Mucosa of descending colon (tissue), 3 donors: ENCODE results near the gene TMEM178A. TPM values are rescaled to one million over a fixed set of nuclear protein-coding genes. Genes with fewer than 3 reads are reported as not detected.

Experiments used
- ATAC-seq: fragments of 200-7000 bp; cut with Tn5 transposase; one replicate; pipeline ENCODE4 v1.9.1; 2020; ENCODE audit warnings: mild to moderate bottlenecking, moderate library complexity
- DNase-seq, 3 donors: peaks; one replicate each; pipeline ENCODE4 v3.0.0-alpha.2; 2020
- H3K36me3 ChIP-seq: fragments of 200-600 bp; one replicate; pipeline ENCODE4 v1.8.0; 2021; ENCODE audit warnings: low read depth, mild to moderate bottlenecking
- H3K4me1 ChIP-seq: fragments of 200-600 bp; one replicate; pipeline ENCODE4 v1.8.0; 2021; ENCODE audit warnings: low read depth, mild to moderate bottlenecking
- H3K4me3 ChIP-seq: fragments of 200-600 bp; one replicate; pipeline ENCODE4 v1.8.0; 2021; ENCODE audit warnings: mild to moderate bottlenecking
- H3K9me3 ChIP-seq: fragments of 200-600 bp; one replicate; pipeline ENCODE4 v1.8.0; 2021; ENCODE audit warnings: mild to moderate bottlenecking
- CTCF ChIP-seq: fragments of 200-600 bp; IDR thresholded peaks from one replicate; pipeline ENCODE4 v1.8.0; 2022; ENCODE audit warnings: antibody characterized with exemption, mild to moderate bottlenecking
- intact Hi-C, 2 donors: fragments of 100-400 bp; cut with DNase I in 1 of 2; cut with micrococcal nuclease in 1 of 2; formaldehyde crosslinking; loops; one replicate each; pipeline versions ENCODE4 v1.11.0 to v1.11.1; 2022; cut with DNase I, micrococcal nuclease
- total RNA-seq, 3 donors: library from RNA; stranded (reverse); fragmentation: NEBNext Ultra II Directional in 2 of 3; extraction: Animal tissue kit (Norgen Biotek cat#: 25700) in 2 of 3; gene quantifications; one replicate each; pipeline versions ENCODE4 v1.2.1 to v1.2.4, GENCODE V29; 2021 to 2023
- donor health status: DM: no; HTN: no; CAD: no; lungs with moderate emphysema.
- donor health status: DM: no; HTN: no; CAD: no.
- donor health status: DM: no; HTN: yes; CAD: no.

The TMEM178A gene
- total RNA-seq, 3 donors from 2014 or later: 1.0 to 3.9 (median 1.2) TPM

- H3K4me1 ChIP-seq: no peaks in the 10 kb centered on the region
- intact Hi-C loops: no loop called here
- ATAC-seq: no peak
- no peaks in the 10 kb centered on the region for H3K9me3 ChIP-seq
- DNase-seq: no peak
- H3K36me3 ChIP-seq: no peaks in the 10 kb centered on the region
- H3K4me3 ChIP-seq: no peak overlapping the region
- TF ChIP-seq CTCF: no peak
These were observed 64.6 kb downstream of the TMEM178A start for GRCh38 chr2:39730276-39730675.

GRCh38 chr2:39730685-39731302, 65.1 kb downstream of the TMEM178A start:
- ATAC-seq: peak; percentile 62
- peak; percentile 30 for TF ChIP-seq CTCF
- DNase-seq: peak in 1 of 3 donors; percentile 12
- Histone ChIP-seq H3K4me1 (no peaks in the 10 kb centered on the region), H3K9me3 (no peaks in the 10 kb centered on the region), H3K4me3 (no peak overlapping the region), H3K36me3 (no peaks in the 10 kb centered on the region)
- intact Hi-C loops: no loop called here

GRCh38 chr2:39731546-39731945, 65.8 kb downstream of the TMEM178A start:
- intact Hi-C loops: no loop called here
- TF ChIP-seq CTCF: no peak
- Histone ChIP-seq H3K4me1 (no peaks in the 10 kb centered on the region), H3K36me3 (no peaks in the 10 kb centered on the region), H3K4me3 (no peak overlapping the region), H3K9me3 (no peaks in the 10 kb centered on the region)
- no peak for DNase-seq
- ATAC-seq: no peak

- intact Hi-C loops: no loop called here
- no peak for TF ChIP-seq CTCF
These were observed 66.8 kb downstream of the TMEM178A start for GRCh38 chr2:39732482-39732881.

GRCh38 chr2:39733070-39733674, 67.5 kb downstream of the TMEM178A start:
- Histone ChIP-seq H3K36me3 (no peaks in the 10 kb centered on the region), H3K4me3 (no peak overlapping the region), H3K4me1 (no peaks in the 10 kb centered on the region), H3K9me3 (no peaks in the 10 kb centered on the region)
- no peak for TF ChIP-seq CTCF
- no peak for ATAC-seq
- no peak for DNase-seq
- intact Hi-C loops: no loop called here

More at GRCh38 chr2:39732482-39732881, 66.8 kb downstream of the TMEM178A start:
- DNase-seq: peak in 1 of 3 donors; percentile 4
- H3K4me3 ChIP-seq: no peak overlapping the region
- no peaks in the 10 kb centered on the region for H3K9me3 ChIP-seq
- no peak for ATAC-seq
- H3K36me3 ChIP-seq: no peaks in the 10 kb centered on the region
- H3K4me1 ChIP-seq: no peaks in the 10 kb centered on the region
